ENCODE results near the gene SHISAL1. TPM values are rescaled to one million over a fixed set of nuclear protein-coding genes. Genes with fewer than 3 reads are reported as not detected.

SHISAL1 gene
- total RNA-seq, 1 experiment from 2014 or later: 1.6 TPM

GRCh38 chr22:44316393-44317122, 3.8 kb upstream of the SHISAL1 start:
- no peak for DNase-seq (ENCODE audit: unreplicated experiment)
- no TSS peak for BruUV-seq (replicated peaks)
- no peaks in the 10 kb centered on the region for H3K27me3 Mint-ChIP-seq (ENCODE audit: insufficient read depth, unreplicated experiment)
- intact Hi-C loops (cut with micrococcal nuclease): no loop called here
- no peaks in the 10 kb centered on the region for H3K4me1 Mint-ChIP-seq (ENCODE audit: insufficient read depth, unreplicated experiment)
- no peak overlapping the region for H3K4me3 Mint-ChIP-seq (ENCODE audit: unreplicated experiment)
- POLR2A ChIA-PET: interaction anchor here (0.7 kb wide), 1 partner anchor 26 kb away, joined by 3 read pairs; no protein-coding TSS in a partner anchor
- no peak overlapping the region for H3K27ac Mint-ChIP-seq (ENCODE audit: low read depth, unreplicated experiment)
- TF ChIP-seq CTCF (IDR thresholded peaks at IDR 0.05; ENCODE audit: unreplicated experiment): no peak
- CTCF ChIA-PET: interaction anchor here (0.6 to 0.9 kb wide), 2 partner anchors 10 to 441 kb away, joined by 3 to 4 read pairs; no protein-coding TSS in a partner anchor
- H3K36me3 Mint-ChIP-seq (ENCODE audit: insufficient read depth, unreplicated experiment): no peaks in the 10 kb centered on the region
- no peaks in the 10 kb centered on the region for H3K9me3 Mint-ChIP-seq (ENCODE audit: unreplicated experiment)

- CTCF ChIA-PET: interaction anchor here (0.6 kb wide), 1 partner anchor 360 kb away, joined by 4 read pairs; no protein-coding TSS in a partner anchor
- no TSS peak for BruUV-seq (replicated peaks)
- H3K4me3 Mint-ChIP-seq (ENCODE audit: unreplicated experiment): no peak overlapping the region
- DNase-seq (ENCODE audit: unreplicated experiment): no peak
- POLR2A ChIA-PET: no interaction called here
- no peaks in the 10 kb centered on the region for H3K27me3 Mint-ChIP-seq (ENCODE audit: insufficient read depth, unreplicated experiment)
- H3K36me3 Mint-ChIP-seq (ENCODE audit: insufficient read depth, unreplicated experiment): no peaks in the 10 kb centered on the region
- H3K9me3 Mint-ChIP-seq (ENCODE audit: unreplicated experiment): no peaks in the 10 kb centered on the region
- peaks cover 5% of the 10 kb centered on the region for H3K4me1 Mint-ChIP-seq (ENCODE audit: insufficient read depth, unreplicated experiment)
- intact Hi-C loops (cut with micrococcal nuclease): loop anchor here (5.0 kb wide), 1 partner anchor 48 kb away; no protein-coding TSS in a partner anchor
- TF ChIP-seq CTCF (IDR thresholded peaks at IDR 0.05; ENCODE audit: unreplicated experiment): no peak
- H3K27ac Mint-ChIP-seq (ENCODE audit: low read depth, unreplicated experiment): no peak overlapping the region
Measured at GRCh38 chr22:44314425-44315067, 1.8 kb upstream of the SHISAL1 start.

GRCh38 chr22:44313385-44314006, 745 bp upstream of the SHISAL1 start:
- Mint-ChIP-seq H3K27ac (ENCODE audit: low read depth, unreplicated experiment) (no peak overlapping the region), H3K36me3 (ENCODE audit: insufficient read depth, unreplicated experiment) (no peaks in the 10 kb centered on the region), H3K9me3 (ENCODE audit: unreplicated experiment) (no peaks in the 10 kb centered on the region), H3K27me3 (ENCODE audit: insufficient read depth, unreplicated experiment) (no peaks in the 10 kb centered on the region), H3K4me1 (ENCODE audit: insufficient read depth, unreplicated experiment) (peaks cover 12% of the 10 kb centered on the region), H3K4me3 (ENCODE audit: unreplicated experiment) (no peak overlapping the region)
- DNase-seq (ENCODE audit: unreplicated experiment): no peak
- ChIA-PET POLR2A (no interaction called here), CTCF (no interaction called here)
- BruUV-seq (replicated peaks): no TSS peak
- intact Hi-C loops (cut with micrococcal nuclease): loop anchor here (5.0 kb wide), 1 partner anchor 49 kb away; no protein-coding TSS in a partner anchor
- TF ChIP-seq CTCF (IDR thresholded peaks at IDR 0.05; ENCODE audit: unreplicated experiment): no peak

GRCh38 chr22:44311855-44312170, 938 bp downstream of the SHISAL1 start:
- peak overlapping the region; percentile 49 for H3K27ac Mint-ChIP-seq (ENCODE audit: low read depth, unreplicated experiment)
- ChIA-PET CTCF (no interaction called here), POLR2A (no interaction called here)
- peak overlapping the region; percentile 38 for H3K4me3 Mint-ChIP-seq (ENCODE audit: unreplicated experiment)
- TF ChIP-seq CTCF (IDR thresholded peaks at IDR 0.05; ENCODE audit: unreplicated experiment): no peak
- H3K9me3 Mint-ChIP-seq (ENCODE audit: unreplicated experiment): no peaks in the 10 kb centered on the region
- no peaks in the 10 kb centered on the region for H3K27me3 Mint-ChIP-seq (ENCODE audit: insufficient read depth, unreplicated experiment)
- intact Hi-C loops (cut with micrococcal nuclease): loop anchor here (5.0 kb wide), 1 partner anchor 50 kb away; no protein-coding TSS in a partner anchor
- H3K36me3 Mint-ChIP-seq (ENCODE audit: insufficient read depth, unreplicated experiment): no peaks in the 10 kb centered on the region
- no TSS peak for BruUV-seq (replicated peaks)
- H3K4me1 Mint-ChIP-seq (ENCODE audit: insufficient read depth, unreplicated experiment): peaks cover 12% of the 10 kb centered on the region
- peak; percentile 43 for DNase-seq (ENCODE audit: unreplicated experiment)
